Measurements from ENCODE around the gene NAT16. TPM values are rescaled to one million over a fixed set of nuclear protein-coding genes. Genes with fewer than 3 reads are reported as not detected.

Gene NAT16
- total RNA-seq, 2 donors from 2014 or later: not detected

- H3K27me3 ChIP-seq (replicated peaks; ENCODE audit: insufficient read depth): peaks cover 43% of the 10 kb centered on the region
- H3K27ac ChIP-seq: no peak overlapping the region
- peaks cover 5% of the 10 kb centered on the region for H3K4me1 ChIP-seq (replicated peaks)
- H3K4me3 ChIP-seq: no peak overlapping the region
- DNase-seq (ENCODE audit: low spot score): no peak
- TF ChIP-seq POLR2A (IDR thresholded peaks at IDR 0.05) (no peak), CTCF (IDR thresholded peaks at IDR 0.05) (no peak), POLR2AphosphoS5 (IDR thresholded peaks at IDR 0.05) (no peak)
- intact Hi-C loops (cut with DNase I): no loop called here
- 3% methylated on average over 16 of the region's 16 CpGs for WGBS
- no peaks in the 10 kb centered on the region for H3K9me3 ChIP-seq
- no peaks in the 10 kb centered on the region for H3K36me3 ChIP-seq
Observed at GRCh38 chr7:101173752-101174244, 6.3 kb downstream of the NAT16 start.

GRCh38 chr7:101172854-101173751, 7.0 kb downstream of the NAT16 start:
- H3K4me1 ChIP-seq (replicated peaks): peaks cover 5% of the 10 kb centered on the region
- WGBS: under 1% methylated on average over 51 of the region's 53 CpGs
- peak; percentile 67 for DNase-seq (ENCODE audit: low spot score)
- peaks cover 46% of the 10 kb centered on the region for H3K27me3 ChIP-seq (replicated peaks; ENCODE audit: insufficient read depth)
- H3K36me3 ChIP-seq: no peaks in the 10 kb centered on the region
- no peak overlapping the region for H3K4me3 ChIP-seq
- intact Hi-C loops (cut with DNase I): no loop called here
- H3K9me3 ChIP-seq: no peaks in the 10 kb centered on the region
- TF ChIP-seq POLR2AphosphoS5 (IDR thresholded peaks at IDR 0.05) (no peak), POLR2A (IDR thresholded peaks at IDR 0.05) (no peak), CTCF (IDR thresholded peaks at IDR 0.05) (peak in 1 of 4 experiments; percentile 4)
- H3K27ac ChIP-seq: no peak overlapping the region

- intact Hi-C loops (cut with DNase I): no loop called here
- Histone ChIP-seq H3K4me1 (replicated peaks) (peaks cover 5% of the 10 kb centered on the region), H3K36me3 (no peaks in the 10 kb centered on the region), H3K9me3 (no peaks in the 10 kb centered on the region), H3K27me3 (replicated peaks; ENCODE audit: insufficient read depth) (peaks cover 54% of the 10 kb centered on the region), H3K27ac (no peak overlapping the region), H3K4me3 (no peak overlapping the region)
- DNase-seq (ENCODE audit: low spot score): no peak
- 2% methylated on average over 41 of the region's 79 CpGs for WGBS
- no peak for TF ChIP-seq POLR2AphosphoS5 (IDR thresholded peaks at IDR 0.05)
- TF ChIP-seq CTCF (IDR thresholded peaks at IDR 0.05): no peak
- TF ChIP-seq POLR2A (IDR thresholded peaks at IDR 0.05): no peak
Observed at GRCh38 chr7:101172005-101172853, 7.9 kb downstream of the NAT16 start.

GRCh38 chr7:101171442-101171837, 8.7 kb downstream of the NAT16 start:
- Histone ChIP-seq H3K36me3 (no peaks in the 10 kb centered on the region), H3K27me3 (replicated peaks; ENCODE audit: insufficient read depth) (peaks cover 62% of the 10 kb centered on the region), H3K4me1 (replicated peaks) (peaks cover 5% of the 10 kb centered on the region), H3K4me3 (no peak overlapping the region), H3K9me3 (no peaks in the 10 kb centered on the region), H3K27ac (no peak overlapping the region)
- no peak for DNase-seq (ENCODE audit: low spot score)
- intact Hi-C loops (cut with DNase I): no loop called here
- TF ChIP-seq CTCF (IDR thresholded peaks at IDR 0.05) (no peak), POLR2AphosphoS5 (IDR thresholded peaks at IDR 0.05) (no peak), POLR2A (IDR thresholded peaks at IDR 0.05) (no peak)
- 3% methylated on average over 12 of the region's 13 CpGs for WGBS
